HEK293T (cell line): ENCODE data around the gene NUBPL.

ENCODE experiments used
- ARNT ChIP-seq: fragments of 450-650 bp; IDR thresholded peaks from 2 replicates; pipeline ENCODE4 v1.6.1; 2017; ENCODE audit warnings: mild to moderate bottlenecking
- BHLHE40 ChIP-seq: fragments of 450-650 bp; IDR thresholded peaks from 2 replicates; pipeline ENCODE4 v1.6.1; 2016; ENCODE audit warnings: mild to moderate bottlenecking, moderate library complexity, borderline replicate concordance
- ELF4 ChIP-seq: fragments of 450-650 bp; IDR thresholded peaks from 2 replicates; pipeline ENCODE4 v1.6.1; 2017; ENCODE audit warnings: antibody characterized with exemption
- FOXA1 ChIP-seq: fragments of 450-650 bp; IDR thresholded peaks from 2 replicates; pipeline ENCODE4 v1.6.1; 2016; ENCODE audit warnings: mild to moderate bottlenecking
- FOXK2 ChIP-seq: fragments of 450-650 bp; IDR thresholded peaks from 2 replicates; pipeline ENCODE4 v1.6.1; 2016; ENCODE audit warnings: mild to moderate bottlenecking
- FOXM1 ChIP-seq: fragments of 450-650 bp; IDR thresholded peaks from 2 replicates; pipeline ENCODE4 v1.6.1; 2017; ENCODE audit warnings: mild to moderate bottlenecking, borderline replicate concordance
- HDGF ChIP-seq: fragments of 450-650 bp; IDR thresholded peaks from 2 replicates; pipeline ENCODE4 v1.6.1; 2017; ENCODE audit warnings: antibody characterized with exemption, borderline replicate concordance
- LEF1 ChIP-seq: fragments of 450-650 bp; IDR thresholded peaks from 2 replicates; pipeline ENCODE4 v1.6.1; 2017; ENCODE audit warnings: mild to moderate bottlenecking, borderline replicate concordance
- NFRKB ChIP-seq: fragments of 450-650 bp; IDR thresholded peaks from 2 replicates; pipeline ENCODE4 v1.6.1; 2016; ENCODE audit warnings: mild to moderate bottlenecking, moderate library complexity
- PKNOX1 ChIP-seq: fragments of 450-650 bp; IDR thresholded peaks from 2 replicates; pipeline ENCODE4 v1.6.1; 2016
- SP1 ChIP-seq: fragments of 450-650 bp; IDR thresholded peaks from 2 replicates; pipeline ENCODE4 v1.6.1; 2017
- SUZ12 ChIP-seq: fragments of 450-650 bp; IDR thresholded peaks from 2 replicates; pipeline ENCODE4 v1.6.1; 2016; ENCODE audit warnings: mild to moderate bottlenecking
- TARDBP ChIP-seq: fragments of 450-650 bp; IDR thresholded peaks from 2 replicates; pipeline ENCODE4 v1.6.1; 2016
- ZNF384 ChIP-seq: fragments of 450-650 bp; IDR thresholded peaks from 2 replicates; pipeline ENCODE4 v1.6.1; 2016

GRCh38 chr14:31895206-31895605 lies 334.0 kb downstream of the NUBPL start:
- TF ChIP-seq SUZ12 (no peak), BHLHE40 (no peak), PKNOX1 (no peak), FOXM1 (no peak), LEF1 (no peak), TARDBP (no peak), ZNF384 (no peak), SP1 (no peak), FOXA1 (no peak), NFRKB (no peak), ELF4 (no peak), FOXK2 (no peak), ARNT (no peak), HDGF (no peak)
